SKM-1 treated with dmso at 0.1 percent for 144 hours (cell line): ENCODE results near the gene SAMD4B.
"Not testable (repeated sequence)": the region's sequence is repeated elsewhere in the genome, so short reads cannot be mapped to it uniquely, and the experiment has no call there.

Experiments used
- DNase-seq: peaks from one replicate; lab custom pipeline; 2025; ENCODE audit not compliant: unreplicated experiment; lab: John Stamatoyannopoulos, UW

Gene SAMD4B

GRCh38 chr19:39333507-39333906 is 8.7 kb upstream of the SAMD4B start:
- DNase-seq, result no peak

GRCh38 chr19:39334444-39334976 is 7.7 kb upstream of the SAMD4B start:
- no peak for DNase-seq

- no peak for DNase-seq
Measured at GRCh38 chr19:39335168-39335548, 7.1 kb upstream of the SAMD4B start.

GRCh38 chr19:39336483-39336882 is 5.7 kb upstream of the SAMD4B start:
- no peak for DNase-seq

- DNase-seq, result no peak
Measured at GRCh38 chr19:39339674-39340073, 2.5 kb upstream of the SAMD4B start.

GRCh38 chr19:39340156-39340555 is 2.1 kb upstream of the SAMD4B start:
- not testable (repeated sequence) for DNase-seq

- DNase-seq, result no peak
Measured at GRCh38 chr19:39341129-39341718, 997 bp upstream of the SAMD4B start.

- DNase-seq, result no peak
Measured at GRCh38 chr19:39342647-39343305, 555 bp downstream of the SAMD4B start.

GRCh38 chr19:39345956-39346355 is 3.7 kb downstream of the SAMD4B start:
- DNase-seq, result no peak

- no peak for DNase-seq
Measured at GRCh38 chr19:39347332-39348164, 5.3 kb downstream of the SAMD4B start.

- DNase-seq, result no peak
Measured at GRCh38 chr19:39349326-39349725, 7.1 kb downstream of the SAMD4B start.

GRCh38 chr19:39350156-39350555 is 7.9 kb downstream of the SAMD4B start:
- DNase-seq, result no peak

GRCh38 chr19:39351537-39352064 is 9.4 kb downstream of the SAMD4B start:
- no peak for DNase-seq

GRCh38 chr19:39352381-39353255 is 10.4 kb downstream of the SAMD4B start:
- DNase-seq, result no peak

GRCh38 chr19:39355253-39355652 is 13.0 kb downstream of the SAMD4B start:
- DNase-seq, result no peak

- DNase-seq, result no peak
Measured at GRCh38 chr19:39356073-39356472, 13.9 kb downstream of the SAMD4B start.

- DNase-seq, result no peak
Measured at GRCh38 chr19:39356647-39357046, 14.4 kb downstream of the SAMD4B start.

GRCh38 chr19:39359026-39359425 is 16.8 kb downstream of the SAMD4B start:
- no peak for DNase-seq

- no peak for DNase-seq
Measured at GRCh38 chr19:39360599-39360998, 18.4 kb downstream of the SAMD4B start.
